A549 treated with RU486 at 1 μM for 4 hours (cell line): Measurements from ENCODE around the gene DMRTA1. TPM values are rescaled to one million over a fixed set of nuclear protein-coding genes. Genes with fewer than 3 reads are reported as not detected.

Experiments used
- total RNA-seq: library from RNA; stranded (reverse); fragments of 200-300 nt; extraction: Qiagen RNA extraction; gene quantifications from 5 replicates; pipeline ENCODE4 v1.2.3, GENCODE V29; 2022; ENCODE audit warnings: low read depth

DMRTA1 gene
- 0.82 to 1.1 TPM (median 0.84 TPM) in 5 replicates for total RNA-seq

DNA sequence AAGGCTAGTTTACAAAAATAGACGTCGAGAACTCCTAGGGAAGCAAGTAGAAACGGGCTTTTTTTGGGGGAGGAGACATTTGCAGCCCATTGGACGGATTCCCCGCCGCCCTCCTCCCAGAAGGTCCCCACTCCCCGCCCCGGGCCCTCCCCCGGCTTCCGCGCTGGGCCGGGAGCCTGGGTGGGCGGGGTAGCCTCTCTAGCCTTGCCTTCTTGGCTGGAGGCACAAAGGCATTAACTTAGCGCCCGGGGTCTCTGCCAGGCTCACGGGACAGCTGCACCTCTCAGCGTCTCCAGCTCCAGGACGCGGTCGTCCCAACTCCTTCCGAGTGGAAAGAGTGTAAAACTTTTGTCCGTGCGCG, at the start of gene DMRTA1:
TSS of gene DMRTA1 (plus strand) at position 236 of the 361 bp plus-strand sequence. CDS start 242 bp downstream, outside the sequence.

